Measurements from ENCODE around the gene TSHR.
"Not testable (repeated sequence)": the region's sequence is repeated elsewhere in the genome, so short reads cannot be mapped to it uniquely, and the experiment has no call there.

The TSHR gene

GRCh38 chr14:81004575-81004974 is 49.2 kb downstream of the TSHR start:
- no peak for DNase-seq

- no peak for DNase-seq
Observed at GRCh38 chr14:81005540-81006228, 50.3 kb downstream of the TSHR start.

DNA sequence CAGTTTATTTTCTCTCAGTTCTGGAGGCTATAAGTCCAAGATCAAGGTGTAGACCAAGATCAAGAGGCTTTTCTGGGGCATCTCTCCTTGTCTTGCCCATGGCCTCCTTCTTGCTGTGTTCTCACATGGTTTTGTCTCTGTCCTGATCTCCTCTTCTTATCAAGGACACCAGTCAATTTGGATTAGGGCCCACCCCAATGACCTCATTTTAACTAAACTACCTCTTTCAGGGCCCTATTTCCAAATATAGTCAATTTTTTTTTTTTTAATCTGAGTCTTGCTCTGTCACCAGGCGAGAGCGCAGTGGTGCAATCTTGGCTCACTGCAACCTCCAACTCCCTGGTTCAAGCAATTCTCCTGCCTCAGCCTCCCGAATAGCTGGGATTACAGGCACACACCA is 50.8 kb downstream of the TSHR start:
- DNase-seq, result no peak

GRCh38 chr14:81007131-81007530 is 51.7 kb downstream of the TSHR start:
- no peak for DNase-seq

- DNase-seq, result no peak
Observed at GRCh38 chr14:81009346-81009745, 53.9 kb downstream of the TSHR start.

GRCh38 chr14:81018251-81018650 is 62.8 kb downstream of the TSHR start:
- peak; percentile 10 to 18 for DNase-seq

DNA sequence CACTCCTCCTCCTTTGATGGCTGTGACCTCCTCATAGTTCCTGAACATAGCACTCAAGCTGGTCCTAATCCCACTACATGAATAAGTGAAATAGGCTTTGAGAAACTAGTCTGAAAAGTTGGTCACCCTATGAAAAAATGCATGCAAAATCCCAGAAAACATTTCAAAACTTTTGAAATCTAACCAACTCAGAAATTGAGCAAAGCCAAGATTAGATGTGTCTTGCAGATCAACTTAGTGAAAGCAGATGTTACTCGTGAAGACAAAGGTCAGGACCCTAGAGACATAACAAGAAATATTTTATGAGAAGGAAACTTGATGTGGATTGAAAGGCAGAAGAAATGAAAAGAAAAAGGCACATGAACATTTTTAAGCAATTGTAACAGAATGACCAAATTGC is 63.3 kb downstream of the TSHR start:
- DNase-seq, result no peak

DNA sequence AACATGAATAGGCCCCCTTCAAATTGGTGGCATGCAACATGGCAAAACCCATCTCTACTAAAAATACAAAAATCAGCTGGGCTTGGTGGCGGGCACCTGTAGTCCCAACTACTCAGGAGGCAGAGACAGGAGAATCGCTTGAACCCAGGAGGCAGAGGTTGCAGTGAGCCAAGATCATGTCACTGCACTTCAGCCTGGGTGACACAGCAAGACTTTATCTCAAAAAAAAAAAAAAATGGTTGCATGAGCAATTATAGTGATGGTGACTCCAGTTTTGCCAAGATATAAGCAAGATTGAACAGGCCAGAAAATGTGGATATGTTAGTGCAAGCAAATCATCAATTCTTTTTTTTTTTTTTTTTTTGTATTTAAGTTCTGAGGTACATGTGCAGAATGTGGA is 63.7 kb downstream of the TSHR start:
- not testable (repeated sequence) for DNase-seq

DNA sequence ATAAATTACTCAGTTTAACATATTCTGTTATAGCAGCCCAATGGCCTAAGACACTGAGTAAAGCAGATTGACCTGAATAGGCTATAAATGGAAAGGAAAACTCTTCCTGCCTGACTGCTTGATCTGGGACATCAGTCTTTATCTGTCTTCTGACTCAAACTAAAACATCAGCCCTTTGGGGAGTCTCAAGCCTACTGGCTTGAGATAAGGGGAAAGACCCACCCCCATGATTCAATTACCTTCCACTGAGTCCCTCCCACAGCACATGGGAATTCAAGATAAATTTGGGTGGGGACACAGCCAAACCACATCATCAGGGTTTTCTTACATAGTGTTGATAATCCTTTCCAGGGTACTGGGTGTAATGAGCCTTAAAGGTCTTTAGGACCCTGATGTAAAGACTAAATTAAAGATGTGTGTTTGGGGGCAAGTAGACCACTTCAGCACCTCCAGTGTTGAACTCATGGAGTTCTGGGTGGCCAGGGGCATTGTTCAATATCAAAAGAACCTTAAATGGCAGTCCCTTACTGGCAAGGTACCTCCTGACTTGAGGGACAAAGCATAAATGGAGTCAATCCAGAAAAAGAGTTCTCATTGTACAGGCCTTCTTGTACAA is 67.8 kb downstream of the TSHR start:
- no peak for DNase-seq

DNA sequence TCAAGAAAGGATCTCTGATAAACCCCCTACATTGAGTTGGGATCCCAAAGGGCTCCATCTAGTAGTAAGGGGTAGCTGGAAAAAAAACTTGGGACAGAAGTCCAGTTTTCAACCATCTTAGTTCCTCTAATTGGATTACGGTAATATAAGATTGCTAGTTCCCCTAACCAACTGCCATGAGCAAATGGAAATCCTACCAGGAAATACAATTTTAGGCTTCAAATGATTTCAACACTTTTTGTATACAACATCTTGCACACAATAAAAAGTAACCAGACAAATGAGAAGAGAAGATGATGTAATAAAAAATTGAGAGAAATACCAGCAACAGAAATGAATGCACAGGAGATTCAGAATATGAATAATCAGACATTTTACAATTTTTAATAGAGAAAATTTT is 73.0 kb downstream of the TSHR start:
- DNase-seq, result no peak

GRCh38 chr14:81031488-81031887 is 76.1 kb downstream of the TSHR start:
- DNase-seq, result no peak

GRCh38 chr14:81033698-81034240 is 78.3 kb downstream of the TSHR start:
- peak; percentile 82 to 89 for DNase-seq

DNA sequence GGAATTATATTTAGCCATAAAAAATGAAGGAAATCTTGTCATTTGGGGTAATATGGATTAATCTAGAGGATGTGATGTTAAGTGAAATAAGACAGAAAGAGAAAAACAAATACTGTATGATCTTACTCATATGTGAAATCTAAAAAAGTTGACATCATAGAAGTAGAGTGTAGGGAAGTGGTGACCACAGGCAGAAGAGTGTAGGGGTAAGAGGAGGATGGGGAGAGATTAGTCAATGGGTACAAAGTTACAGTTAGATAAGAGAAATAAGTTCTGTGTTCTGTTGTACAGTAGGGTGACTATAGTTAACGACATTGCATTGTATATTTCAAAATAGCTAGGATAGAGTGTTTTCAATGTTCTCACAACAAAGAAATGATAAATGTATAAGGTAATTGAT is 87.0 kb downstream of the TSHR start:
- no peak for DNase-seq

GRCh38 chr14:81051547-81051946 is 96.1 kb downstream of the TSHR start:
- DNase-seq, result no peak

GRCh38 chr14:81054057-81054456 is 98.6 kb downstream of the TSHR start:
- not testable (repeated sequence) for DNase-seq

DNA sequence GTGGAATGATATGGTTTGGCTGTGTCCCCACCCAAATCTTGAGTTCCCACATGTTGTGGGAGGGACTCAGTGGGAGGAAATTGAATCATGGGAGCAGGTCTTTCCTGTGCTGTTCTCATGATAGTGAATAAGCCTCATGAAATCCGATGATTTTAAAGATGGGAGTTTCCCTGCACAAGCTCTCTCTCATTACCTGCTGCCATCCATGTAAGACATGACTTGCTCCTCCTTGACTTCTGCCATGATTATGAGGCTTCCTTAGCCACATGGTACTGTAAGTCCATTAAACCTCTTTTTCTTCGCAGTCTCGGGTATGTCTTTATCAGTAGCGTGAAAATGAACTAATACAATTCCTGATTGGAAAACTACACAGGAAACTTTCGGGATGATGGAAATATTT is 100.5 kb downstream of the TSHR start:
- DNase-seq, result no peak

DNA sequence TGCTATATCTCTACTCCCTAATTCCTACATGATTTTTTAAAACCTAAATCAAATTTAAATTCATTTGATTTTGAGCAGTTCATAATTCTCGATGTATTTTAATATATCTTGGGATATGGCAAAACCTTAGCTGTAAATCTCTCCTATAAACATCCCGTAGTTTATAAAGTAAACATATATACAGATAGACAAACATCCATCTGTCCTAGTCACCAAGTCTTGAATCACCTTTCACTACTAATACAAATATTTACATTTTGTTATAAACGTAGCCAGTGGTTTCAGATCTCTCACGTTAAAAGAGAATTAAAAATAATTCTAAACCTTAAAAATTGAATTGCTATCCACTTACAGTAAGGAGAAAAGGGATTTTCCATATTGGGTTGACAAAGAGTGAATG is 107.0 kb downstream of the TSHR start:
- DNase-seq, result no peak

DNA sequence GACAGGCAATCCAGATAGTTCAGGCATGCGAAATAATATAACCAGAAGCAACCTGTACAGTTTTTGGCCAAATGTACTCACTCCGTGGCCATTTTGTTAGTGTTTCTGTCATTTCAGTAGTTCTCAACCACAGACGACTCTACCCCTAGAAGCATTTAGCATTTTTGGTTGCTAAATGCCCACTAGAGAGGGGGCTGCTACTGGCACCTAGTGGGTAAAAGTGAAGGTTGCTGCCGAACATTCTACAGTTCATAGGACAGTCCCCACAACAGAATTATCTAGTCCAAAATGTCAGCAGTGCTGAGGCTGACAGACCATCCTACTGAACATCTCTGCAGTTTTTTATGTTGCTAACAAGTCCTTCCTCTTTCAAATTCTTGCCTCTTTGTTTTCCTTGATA is 107.4 kb downstream of the TSHR start:
- peak; percentile 70 to 75 for DNase-seq

DNA sequence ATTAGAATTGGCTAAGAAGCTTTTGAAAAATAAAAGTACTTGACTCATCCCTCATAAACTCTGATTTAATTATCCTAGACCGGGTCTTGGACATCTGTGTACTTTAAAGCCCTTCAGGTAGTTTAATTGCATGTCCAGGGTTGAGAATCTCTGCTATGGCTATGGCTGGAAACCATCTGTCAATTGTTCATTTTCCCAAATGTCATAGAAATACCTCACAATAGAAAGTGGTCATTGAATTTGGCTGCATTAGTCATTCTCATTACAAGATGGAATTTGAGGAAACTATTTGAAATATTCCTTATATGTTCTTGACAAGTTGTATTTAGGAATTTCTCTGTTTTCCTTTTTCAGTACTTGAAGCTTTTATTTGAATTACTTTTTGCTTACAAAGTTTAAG is 111.3 kb downstream of the TSHR start:
- DNase-seq, result no peak

GRCh38 chr14:81067156-81067555 is 111.7 kb downstream of the TSHR start:
- DNase-seq, result no peak

GRCh38 chr14:81068176-81068782 is 112.9 kb downstream of the TSHR start:
- DNase-seq, result no peak

DNA sequence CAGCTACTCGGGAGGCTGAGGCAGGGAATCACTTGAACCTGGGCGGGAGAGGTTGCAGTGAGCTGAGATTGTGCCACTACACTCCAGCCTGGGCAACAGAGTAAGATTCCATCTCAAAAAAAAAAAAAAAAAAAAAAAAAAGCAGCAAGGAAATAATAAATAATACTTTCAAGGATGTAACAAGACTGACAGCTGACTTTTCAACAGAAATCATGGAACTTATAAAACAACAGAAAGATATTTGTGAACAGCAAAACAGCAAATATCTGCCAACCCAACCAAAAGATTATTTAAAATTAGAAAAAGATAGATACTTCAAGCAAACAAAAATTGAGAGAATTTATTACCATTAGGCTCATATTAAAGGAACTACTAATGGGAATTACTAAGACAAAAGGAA is 115.1 kb downstream of the TSHR start:
- DNase-seq, result peak in 1 of 2 experiments; percentile 12

- no peak for DNase-seq
Observed at GRCh38 chr14:81085596-81085995, 130.2 kb downstream of the TSHR start.

DNA sequence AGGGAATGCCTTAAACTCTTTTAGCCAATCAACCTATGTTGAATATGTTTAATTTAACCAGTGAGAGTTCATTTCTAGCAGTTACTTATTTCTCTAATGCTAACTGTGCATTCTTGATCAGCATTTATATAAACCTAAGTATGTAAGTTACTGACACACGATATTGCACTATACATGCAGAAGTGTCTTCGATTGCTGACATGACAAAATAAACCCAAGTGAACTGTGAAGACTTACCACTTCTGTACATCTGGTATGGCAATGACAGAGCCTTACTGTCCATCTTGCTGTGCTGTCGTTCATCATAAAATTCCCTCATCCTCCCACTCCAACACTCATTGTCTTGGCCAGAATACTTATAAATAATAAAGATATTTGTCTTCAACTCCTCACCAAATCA is 131.8 kb downstream of the TSHR start:
- DNase-seq, result no peak
